ENCODE measurements around the gene AGTPBP1. TPM values are rescaled to one million over a fixed set of nuclear protein-coding genes. Genes with fewer than 3 reads are reported as not detected.
"Not testable (repeated sequence)": the region's sequence is repeated elsewhere in the genome, so short reads cannot be mapped to it uniquely, and the experiment has no call there.

Gene AGTPBP1, protein sequence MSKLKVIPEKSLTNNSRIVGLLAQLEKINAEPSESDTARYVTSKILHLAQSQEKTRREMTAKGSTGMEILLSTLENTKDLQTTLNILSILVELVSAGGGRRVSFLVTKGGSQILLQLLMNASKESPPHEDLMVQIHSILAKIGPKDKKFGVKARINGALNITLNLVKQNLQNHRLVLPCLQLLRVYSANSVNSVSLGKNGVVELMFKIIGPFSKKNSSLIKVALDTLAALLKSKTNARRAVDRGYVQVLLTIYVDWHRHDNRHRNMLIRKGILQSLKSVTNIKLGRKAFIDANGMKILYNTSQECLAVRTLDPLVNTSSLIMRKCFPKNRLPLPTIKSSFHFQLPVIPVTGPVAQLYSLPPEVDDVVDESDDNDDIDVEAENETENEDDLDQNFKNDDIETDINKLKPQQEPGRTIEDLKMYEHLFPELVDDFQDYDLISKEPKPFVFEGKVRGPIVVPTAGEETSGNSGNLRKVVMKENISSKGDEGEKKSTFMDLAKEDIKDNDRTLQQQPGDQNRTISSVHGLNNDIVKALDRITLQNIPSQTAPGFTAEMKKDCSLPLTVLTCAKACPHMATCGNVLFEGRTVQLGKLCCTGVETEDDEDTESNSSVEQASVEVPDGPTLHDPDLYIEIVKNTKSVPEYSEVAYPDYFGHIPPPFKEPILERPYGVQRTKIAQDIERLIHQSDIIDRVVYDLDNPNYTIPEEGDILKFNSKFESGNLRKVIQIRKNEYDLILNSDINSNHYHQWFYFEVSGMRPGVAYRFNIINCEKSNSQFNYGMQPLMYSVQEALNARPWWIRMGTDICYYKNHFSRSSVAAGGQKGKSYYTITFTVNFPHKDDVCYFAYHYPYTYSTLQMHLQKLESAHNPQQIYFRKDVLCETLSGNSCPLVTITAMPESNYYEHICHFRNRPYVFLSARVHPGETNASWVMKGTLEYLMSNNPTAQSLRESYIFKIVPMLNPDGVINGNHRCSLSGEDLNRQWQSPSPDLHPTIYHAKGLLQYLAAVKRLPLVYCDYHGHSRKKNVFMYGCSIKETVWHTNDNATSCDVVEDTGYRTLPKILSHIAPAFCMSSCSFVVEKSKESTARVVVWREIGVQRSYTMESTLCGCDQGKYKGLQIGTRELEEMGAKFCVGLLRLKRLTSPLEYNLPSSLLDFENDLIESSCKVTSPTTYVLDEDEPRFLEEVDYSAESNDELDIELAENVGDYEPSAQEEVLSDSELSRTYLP
- 31.6 and 34.4 TPM in 2 replicates for total RNA-seq

DNA sequence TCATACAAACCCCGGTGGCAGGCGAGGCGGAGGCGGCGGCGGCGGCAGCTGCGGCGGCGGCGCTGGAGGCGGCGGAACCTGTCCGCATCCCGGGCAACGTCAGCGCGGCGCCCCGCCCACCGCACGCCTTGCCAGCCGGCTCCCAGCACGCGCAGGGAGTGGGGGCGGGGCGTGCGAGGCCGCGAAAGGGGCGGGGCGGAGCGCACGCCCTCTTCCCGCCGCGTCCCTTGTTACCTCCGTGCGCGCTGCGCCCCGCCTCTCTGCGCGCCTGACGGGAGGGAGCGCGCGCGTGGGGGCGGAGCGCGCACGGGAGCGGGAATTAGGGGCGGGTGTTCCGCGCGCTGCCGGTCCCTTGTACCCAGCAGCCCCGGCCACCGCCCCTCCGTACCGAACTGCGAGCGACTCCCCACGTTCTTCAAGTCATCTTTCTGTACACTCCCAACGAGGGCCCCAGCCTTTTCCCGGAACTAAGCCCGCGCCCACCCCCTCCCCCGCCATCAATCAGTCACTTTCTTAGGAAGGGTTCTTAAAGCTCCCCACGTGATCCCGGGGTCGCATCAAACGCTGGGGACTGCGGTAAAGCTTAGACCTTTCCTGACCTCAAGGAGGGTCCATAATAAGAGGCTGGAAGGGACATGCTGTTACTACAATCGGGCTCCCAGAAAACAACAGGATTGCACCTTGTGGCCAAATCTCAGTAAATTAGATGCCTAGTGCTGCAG is at the start of gene AGTPBP1:
Gene AGTPBP1 (minus strand): TSS at position 80 of the 722 bp plus-strand sequence. CDS start 29,421 bp downstream, outside the sequence.
- peak; percentile 97 for DNase-seq

DNA sequence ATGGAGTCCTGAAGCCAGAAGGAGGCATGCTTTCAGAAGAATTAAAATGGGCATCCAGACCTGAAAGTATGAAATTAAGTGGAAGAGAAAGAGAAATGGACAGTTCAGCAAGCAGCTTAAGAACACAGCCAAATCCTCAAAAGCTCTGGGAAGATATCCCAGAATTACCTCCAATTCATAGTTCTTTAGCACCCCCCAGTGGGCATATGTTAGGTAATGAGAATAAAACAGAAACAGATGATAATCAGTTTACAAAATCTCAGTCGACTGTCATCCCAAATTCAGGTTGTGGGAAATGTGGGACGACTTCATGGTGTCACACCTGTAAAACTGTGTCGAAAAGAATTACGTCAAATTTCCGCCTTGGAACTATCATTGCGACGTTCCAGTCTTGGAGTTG is 44.4 kb upstream of the AGTPBP1 start:
- not testable (repeated sequence) for DNase-seq

DNA sequence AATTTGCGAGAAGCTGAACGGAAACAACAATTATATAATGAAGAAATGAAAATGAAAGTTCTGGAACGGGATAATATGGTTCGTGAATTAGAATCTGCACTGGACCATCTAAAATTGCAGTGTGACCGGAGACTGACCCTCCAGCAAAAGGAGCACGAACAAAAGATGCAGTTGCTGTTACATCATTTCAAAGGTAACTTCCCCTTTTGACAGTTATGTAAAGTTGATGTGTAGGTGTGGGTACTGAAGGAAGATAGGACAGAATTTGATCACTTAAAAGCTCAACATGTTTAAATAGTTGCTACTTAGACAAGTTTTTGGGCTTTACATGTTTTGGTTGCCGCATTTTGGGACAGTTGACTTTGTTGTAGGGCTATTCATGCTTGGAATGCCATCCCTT is 32.1 kb upstream of the AGTPBP1 start:
- DNase-seq = not testable (repeated sequence)

DNA sequence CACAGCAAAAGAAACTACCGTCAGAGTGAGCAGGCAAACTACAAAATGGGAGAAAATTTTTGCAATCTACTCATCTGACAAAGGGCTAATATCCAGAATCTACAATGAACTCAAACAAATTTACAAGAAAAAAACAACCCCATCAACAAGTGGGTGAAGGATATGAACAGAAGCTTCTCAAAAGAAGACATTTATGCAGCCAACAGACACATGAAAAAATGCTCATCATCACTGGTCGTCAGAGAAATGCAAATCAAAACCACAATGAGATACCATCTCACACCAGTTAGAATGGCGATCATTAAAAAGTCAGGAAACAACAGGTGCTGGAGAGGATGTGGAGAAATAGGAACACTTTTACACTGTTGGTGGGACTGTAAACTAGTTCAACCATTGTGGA is 20.0 kb upstream of the AGTPBP1 start:
- DNase-seq = not testable (repeated sequence)

DNA sequence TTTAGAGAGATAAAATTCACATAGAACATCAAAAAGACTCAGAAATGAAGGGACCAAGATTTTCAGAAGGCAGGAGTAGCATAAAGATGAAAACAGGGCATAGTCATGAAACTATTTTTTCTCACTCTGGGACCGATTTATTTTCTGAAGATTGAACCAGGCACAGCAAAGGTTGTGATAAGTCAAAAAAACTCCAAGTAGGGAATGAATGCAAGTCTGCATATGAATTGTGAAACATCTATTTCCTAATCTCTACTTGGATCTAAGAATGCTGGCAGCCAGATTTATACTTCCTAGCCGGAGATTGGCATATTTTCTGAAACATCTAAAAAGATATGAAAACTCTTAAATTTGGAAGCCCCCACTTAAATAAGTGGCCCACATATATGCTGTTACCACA is 16.0 kb upstream of the AGTPBP1 start:
- DNase-seq = not testable (repeated sequence)

DNA sequence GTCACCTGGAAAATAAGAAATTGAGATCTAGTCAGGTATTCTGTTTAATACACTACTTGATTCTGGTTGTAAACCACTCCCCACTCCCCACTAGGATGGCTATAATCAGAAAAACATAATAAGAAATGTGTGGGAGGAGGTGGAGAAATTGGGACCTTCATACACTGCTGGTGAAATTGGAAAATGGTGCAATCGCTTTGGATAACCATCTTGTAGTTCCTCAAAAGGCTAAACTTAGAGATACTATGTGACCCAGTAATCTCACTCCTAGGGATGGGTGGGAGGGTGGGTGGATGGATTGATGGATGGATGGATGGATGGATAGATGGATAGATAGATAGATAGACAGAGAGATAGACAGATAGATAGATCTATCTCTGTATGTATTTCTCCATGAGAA is 14.5 kb upstream of the AGTPBP1 start:
- not testable (repeated sequence) for DNase-seq

DNA sequence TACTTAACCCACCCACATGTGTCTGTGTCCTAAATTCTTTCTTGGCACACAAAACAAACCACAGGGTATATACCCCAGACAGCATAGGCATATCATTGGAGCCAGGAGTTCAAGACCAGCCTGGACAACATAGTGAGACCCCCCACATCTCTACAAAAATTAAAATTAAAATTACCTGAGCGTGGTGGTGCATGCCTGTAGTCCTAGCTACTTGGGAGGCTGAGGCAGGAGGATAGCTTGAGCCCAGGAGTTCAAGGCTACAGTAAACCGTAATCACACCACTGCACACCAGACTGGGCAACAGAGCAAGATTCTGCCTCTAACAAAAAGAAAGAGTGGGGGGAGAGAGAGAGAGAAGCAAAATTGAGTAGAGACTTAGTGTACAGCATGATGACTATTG is 4.6 kb upstream of the AGTPBP1 start:
- no peak for DNase-seq

DNA sequence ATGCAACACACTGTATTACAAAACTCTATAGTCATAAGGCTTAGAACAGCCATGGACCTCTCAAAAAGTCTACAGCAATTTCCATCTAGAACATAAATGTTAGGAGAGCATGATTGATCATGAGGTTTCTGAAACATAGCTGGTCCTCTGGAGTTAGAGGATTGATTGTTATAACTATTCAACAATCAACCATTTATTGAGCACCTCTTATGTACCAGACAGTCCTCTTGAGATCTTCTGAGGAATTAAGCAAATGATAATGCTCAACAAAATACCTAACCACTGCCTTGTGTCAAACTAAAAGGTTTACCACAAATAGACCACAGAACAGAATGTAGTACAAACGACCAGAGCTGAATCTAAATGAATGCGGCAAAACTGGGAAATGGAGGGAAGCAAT is 3.4 kb upstream of the AGTPBP1 start:
- no peak for DNase-seq

DNA sequence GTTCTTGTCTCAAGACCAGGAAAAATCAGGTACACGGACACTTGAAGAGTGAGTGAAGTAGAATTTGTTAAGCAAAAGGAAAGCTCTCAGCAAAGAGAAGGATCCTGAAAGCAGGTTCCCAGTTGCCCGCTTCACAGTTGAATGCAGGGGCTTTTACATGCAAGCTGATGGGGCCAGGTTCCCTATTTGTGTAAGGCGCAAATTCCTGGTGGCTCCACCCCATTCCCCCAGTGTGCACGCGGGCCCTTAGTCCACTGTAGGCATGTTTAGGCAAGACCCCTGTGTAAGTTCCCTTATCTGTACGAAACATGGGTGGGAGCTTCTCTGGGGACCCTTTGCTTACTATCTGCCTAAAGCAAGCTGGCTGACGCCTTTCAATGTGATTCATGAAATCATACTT is 2.7 kb upstream of the AGTPBP1 start:
- no peak for DNase-seq

DNA sequence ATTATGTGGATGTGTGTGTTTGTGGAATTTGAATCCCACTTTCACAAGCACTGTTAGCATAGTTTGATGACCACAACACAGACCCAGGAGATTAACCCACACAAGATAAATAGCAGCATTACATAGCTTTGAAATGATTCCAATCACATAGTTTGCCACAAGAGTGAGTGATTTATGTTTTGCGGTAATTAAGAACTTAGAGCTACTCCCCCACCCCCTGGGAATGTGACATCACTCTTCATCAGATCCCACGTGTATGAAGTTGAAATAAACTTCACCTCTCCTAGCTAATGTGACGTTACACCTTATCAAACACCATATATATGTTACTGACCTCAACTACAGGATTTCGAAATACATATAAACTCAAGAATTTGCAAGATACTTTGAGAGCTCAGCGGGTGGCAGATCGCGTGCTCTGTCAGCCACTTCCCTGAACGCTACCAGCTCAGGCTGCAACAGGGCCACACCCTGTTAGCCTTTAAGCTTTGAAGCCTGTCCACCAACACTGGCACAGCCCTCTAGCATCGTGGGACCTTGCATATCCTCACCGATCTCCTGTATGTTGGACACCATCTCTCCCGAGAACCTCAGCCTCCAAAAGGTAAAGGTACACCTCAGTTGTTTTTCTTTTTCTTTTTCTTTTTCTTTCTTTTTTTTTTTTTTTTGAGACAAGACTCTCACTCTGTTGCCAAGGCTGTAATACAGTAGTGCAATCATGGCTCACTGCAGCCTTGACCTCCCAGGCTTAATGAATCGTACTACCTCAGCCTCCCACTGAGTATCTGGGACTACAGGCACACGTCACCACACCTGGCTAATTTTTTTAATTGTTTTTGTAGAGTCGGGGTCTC is 1.7 kb upstream of the AGTPBP1 start:
- DNase-seq = no peak

DNA sequence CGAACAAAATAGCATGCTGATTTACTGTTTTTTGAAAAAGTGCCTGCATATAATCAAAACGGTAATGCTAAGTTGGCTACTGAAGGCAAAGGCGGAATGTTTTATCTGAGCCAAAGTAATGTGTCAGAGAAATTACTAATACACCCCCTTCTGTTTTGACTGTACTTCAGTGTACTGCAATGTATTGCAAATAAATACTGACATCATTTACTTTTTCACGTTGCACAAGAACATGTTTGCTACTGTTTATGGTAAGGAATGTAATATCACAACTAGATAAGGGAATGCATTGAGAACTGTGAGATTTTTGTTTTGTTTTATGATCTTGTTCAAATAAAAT is 813 bp upstream of the AGTPBP1 start:
- DNase-seq = no peak

DNA sequence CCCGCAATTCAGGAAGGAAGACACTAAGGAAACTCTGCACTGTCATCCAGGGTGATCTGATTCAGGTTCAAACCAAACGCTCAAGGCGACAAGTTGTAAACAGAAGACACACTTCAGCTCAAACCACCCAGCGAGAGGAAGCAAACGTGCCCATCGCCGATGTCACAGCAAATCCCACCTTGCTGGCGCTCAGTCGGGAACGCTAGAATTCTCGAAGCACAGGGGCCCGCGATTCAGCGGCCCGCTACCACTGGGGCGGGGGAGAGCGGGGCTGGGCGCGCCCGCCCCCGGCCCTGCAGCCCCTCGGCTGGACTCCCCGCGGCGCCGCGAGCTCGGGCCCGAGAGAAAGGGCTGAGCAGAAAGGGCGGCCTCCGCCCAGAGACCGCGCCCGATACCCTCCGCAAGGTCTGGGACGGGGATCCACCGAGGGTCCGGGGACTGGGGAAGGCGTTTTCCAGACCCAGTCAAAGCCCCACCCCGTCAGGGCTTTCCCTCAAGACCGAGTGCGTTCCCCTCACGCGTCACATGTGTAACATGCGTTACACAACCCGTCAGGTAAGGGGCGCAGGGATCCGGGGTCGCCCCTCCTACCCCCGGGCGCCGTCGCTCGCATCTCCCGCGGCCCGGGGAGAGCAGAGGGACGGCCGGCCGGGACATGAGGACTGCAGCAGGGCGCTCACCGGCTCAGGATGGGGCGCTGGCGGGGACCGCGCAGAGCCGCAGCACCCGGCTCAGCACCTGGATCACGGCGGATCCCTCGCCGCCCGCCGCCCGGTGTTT is 469 bp downstream of the AGTPBP1 start:
- peak; percentile 40 for DNase-seq

DNA sequence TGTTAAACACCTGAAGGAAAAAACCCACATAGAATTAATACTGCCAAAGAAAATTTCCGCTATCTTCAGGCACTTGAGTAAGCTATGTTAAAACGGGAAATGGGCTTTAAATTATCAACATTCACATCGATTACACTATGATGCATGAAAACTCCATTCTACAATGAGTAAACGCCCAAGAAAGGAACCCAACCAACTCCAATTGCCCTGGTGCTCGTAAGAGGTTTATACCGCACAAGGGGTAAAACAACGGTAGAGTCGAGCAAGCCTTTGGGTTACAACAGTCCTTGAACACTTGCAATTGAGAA is 1.0 kb downstream of the AGTPBP1 start:
- no peak for DNase-seq

DNA sequence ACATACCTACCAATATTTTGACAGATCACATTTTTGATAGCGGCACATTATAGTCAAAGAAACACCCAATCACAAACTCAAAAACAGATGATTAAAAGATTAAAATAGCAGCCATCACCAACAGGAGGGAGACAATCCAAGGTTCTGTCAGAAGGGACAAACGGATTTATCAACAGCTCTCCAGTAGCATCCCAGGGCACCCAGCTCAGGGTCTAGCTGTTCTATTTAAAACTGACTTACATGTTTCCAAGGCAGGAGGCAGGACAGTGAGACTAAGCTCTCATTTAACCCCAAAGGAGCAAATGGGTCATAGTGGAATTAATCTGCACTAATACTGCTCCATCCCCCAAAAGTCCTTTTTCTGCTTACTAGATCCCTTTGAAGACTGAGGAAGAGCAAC is 3.2 kb downstream of the AGTPBP1 start:
- DNase-seq = no peak

DNA sequence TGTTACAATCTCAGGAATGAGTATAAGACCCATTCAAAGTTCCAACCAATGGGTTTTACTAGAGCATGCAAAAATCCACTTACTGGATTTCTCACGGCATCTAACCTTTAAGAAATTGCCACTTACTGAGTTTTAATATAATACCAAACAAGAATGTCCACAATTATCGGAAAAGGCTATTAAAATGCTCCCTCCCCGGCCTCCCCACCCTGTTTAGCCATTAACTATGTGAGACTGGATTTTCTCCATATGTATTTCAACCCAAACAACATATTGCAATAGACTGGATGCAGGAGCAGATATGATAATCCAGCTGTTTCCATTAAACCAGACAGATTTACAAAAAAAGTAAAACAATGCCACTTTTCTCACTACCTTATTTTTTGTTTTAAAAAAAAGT is 4.1 kb downstream of the AGTPBP1 start:
- no peak for DNase-seq

DNA sequence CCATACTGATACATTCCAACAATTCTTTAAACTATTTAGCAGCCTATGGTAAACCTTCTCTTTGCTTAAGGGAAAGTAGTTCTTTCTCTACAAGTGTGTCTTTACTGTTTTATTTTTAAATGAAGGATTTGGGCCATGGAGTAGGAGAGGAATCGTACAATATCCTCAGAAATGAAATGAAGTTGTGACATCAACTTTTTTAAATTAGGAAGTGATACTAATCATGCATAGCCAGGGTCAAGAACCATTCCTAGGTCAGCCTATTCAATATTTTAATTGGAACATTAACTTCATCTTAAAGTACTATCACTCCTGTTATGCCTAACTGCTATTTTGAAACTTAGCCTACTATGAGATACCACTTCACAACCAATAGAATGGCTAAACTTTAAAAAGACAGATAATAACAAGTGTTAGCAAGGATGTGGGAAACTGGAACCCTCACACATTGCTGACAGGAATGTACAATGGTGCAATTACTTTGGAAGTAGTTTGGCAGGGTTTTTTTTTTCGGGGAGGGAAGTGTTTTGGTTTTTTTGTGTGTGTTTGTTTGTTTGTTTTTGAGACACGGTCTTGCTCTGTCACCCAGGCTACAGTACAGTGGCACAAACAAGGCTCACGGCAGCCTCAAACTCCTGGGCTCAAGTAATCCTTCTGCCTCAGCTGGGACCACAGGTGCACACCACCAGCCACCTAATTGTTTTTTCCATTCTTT is 10.7 kb downstream of the AGTPBP1 start:
- DNase-seq = no peak

DNA sequence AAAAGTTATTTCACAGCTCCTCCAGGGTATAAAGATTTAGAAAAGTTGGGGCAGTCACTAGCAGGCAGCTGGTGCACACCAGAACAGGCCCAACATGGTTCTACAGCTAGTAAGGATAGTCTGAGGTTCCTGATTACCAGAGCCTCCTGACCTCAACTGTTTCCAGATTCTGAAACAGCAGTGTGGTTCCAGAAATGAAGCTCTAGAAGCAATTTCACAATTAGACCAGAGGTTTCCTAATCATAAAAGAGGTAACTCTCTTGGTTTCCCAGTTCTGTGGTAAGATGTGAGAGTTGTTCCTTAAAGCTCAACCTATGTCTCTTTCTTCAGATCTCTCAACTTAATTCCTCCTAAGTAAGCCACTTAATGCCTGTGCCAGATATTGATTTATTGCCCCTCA is 11.9 kb downstream of the AGTPBP1 start:
- DNase-seq = no peak

DNA sequence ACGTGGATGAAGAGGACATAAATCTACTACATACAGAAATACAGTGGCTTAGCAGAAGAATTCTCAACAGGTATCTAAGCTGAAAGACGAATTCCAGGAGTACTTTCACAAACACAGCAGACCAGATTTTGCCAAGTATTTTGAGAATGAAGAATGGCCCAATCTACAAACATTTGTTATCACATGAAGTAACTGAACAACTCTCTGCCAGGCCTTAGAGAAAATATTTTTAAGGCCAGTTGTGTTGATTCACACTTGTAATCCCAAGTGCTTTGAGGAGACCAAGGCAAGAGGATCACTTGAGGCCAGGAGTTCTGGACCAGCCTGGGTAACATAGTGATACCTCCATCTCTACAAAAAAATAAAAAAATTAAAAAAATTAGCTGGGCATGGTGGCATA is 14.3 kb downstream of the AGTPBP1 start:
- no peak for DNase-seq

DNA sequence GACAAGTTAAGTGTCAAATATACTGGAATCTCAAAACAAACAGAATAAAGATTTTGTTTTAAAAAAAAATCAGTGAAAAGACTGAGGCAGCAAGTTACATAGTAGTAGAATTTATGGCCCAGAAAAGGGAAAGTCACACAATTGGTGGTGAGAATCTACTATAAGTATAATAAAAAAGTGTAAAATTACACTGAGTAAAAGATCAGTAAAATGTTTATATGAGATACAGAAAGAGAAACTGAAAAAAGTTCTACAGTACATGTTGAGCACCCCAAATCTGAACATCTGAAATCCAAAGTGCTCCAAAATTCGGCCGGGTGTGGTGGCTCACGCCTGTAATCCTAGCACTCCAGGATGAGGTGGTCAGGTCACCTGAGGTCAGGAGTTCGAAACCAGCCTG is 15.0 kb downstream of the AGTPBP1 start:
- DNase-seq = no peak

DNA sequence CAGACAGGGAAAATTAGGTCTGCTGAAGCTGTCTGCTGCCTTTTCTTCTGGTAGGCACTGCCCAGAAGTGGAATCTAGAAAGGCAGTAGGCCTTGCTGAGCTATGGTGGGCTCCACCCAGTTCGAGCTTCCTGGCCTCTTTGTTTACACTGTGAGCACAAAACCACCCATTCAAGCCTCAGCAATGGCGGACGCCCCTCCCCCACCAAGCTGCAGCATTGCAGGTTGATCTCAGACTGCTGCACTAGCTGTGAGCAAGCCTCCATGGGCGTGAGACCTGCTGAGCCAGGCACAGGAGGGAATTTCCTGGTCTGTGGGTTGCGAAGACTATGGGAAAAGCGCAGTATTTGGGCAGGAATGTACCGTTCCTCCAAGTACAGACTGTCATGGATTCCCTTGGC is 18.5 kb downstream of the AGTPBP1 start:
- DNase-seq = no peak
